ENCODE results near the gene SSX4. TPM values are rescaled to one million over a fixed set of nuclear protein-coding genes. Genes with fewer than 3 reads are reported as not detected.
"Not testable (repeated sequence)": the region's sequence is repeated elsewhere in the genome, so short reads cannot be mapped to it uniquely, and the experiment has no call there.

Gene SSX4
- polyA plus RNA-seq, 1 experiment = not detected

DNA sequence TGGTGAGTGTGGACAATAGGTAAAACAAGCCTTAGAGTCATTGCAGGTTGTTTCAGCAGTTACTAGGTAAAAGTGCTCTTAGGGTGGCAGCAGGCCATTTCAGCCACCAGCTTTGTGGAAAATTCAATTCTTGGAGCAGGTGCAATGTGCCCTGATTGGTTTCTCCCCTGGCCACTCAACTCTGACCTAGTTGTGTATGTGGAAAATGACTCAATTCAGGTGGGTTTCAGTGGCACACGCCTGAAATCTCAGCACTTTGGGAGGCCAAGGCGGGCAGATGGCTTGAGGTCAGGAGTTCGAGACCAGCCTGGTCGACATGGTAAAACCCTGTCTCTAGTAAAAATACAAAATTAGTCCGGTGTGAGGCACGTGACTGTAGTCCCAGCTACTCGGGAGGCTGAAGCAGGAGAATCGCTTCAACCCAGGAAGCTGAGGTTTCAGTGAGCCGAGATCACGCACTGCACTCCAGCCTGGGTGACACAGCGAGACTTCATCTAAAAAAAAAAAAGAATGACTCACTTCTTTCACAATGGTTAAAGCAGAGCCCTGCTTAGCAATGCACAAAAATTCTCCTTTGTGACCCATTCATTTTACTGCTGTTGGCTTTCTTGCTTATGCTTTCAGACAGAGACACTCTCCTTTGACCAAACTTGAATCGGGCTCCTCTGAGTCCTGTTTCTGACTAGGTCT, 43.8 kb downstream of the SSX4 start:
- H3K9me3 ChIP-seq (ENCODE audit: control insufficient read depth, insufficient read depth, low read length); DNase-seq (ENCODE audit: low read depth, low spot score); H3K27ac ChIP-seq (ENCODE audit: low read depth, low read length); CTCF ChIA-PET; POLR2A ChIA-PET; H3K4me3 ChIP-seq (ENCODE audit: low read depth, low read length); H3K27me3 ChIP-seq (ENCODE audit: control insufficient read depth, insufficient read depth, low read length): not testable (repeated sequence)

DNA sequence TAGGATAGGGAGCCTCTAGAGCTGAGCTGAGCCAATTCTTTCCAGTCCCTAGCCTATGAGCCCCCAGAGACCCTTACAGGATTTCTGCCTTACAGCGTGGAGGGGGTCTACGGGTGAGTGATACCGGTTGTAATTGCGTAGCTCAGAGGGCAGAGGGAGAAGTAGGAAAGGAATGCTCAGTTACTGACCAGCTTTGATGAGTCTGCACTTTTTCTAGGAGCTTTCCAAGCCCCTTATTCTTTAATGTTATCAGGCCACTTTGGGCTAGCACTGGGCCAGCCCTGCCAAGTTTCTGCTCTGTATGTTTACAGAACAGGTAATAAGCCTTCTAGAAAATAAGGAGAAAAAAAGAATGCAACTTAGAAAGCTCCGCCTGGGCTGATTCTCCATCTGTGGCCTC, 46.3 kb downstream of the SSX4 start:
- H3K4me3 ChIP-seq (ENCODE audit: low read depth, low read length); H3K9me3 ChIP-seq (ENCODE audit: control insufficient read depth, insufficient read depth, low read length); DNase-seq (ENCODE audit: low read depth, low spot score); POLR2A ChIA-PET; CTCF ChIA-PET; H3K27ac ChIP-seq (ENCODE audit: low read depth, low read length); H3K27me3 ChIP-seq (ENCODE audit: control insufficient read depth, insufficient read depth, low read length): not testable (repeated sequence)

DNA sequence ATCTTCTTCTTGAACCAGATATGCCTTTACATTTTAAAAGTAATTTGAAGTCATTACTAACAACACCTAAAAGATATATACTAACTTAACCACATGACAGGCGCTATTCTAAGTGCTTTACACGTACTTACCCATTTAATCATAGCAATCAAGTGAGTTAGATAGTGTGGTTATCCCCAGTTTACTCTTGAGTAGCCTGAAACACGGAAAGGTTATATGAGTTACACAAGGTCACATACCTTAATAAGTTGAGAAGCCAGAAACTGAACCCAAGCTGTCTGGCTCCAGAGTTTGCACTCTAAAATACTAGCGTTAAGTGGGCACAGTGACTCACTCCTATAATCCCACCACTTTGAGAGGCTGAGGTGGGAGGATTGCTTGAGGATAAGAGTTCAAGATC, 46.8 kb downstream of the SSX4 start:
- CTCF ChIA-PET; H3K9me3 ChIP-seq (ENCODE audit: control insufficient read depth, insufficient read depth, low read length); POLR2A ChIA-PET; H3K27ac ChIP-seq (ENCODE audit: low read depth, low read length); H3K4me3 ChIP-seq (ENCODE audit: low read depth, low read length); DNase-seq (ENCODE audit: low read depth, low spot score); H3K27me3 ChIP-seq (ENCODE audit: control insufficient read depth, insufficient read depth, low read length): not testable (repeated sequence)

DNA sequence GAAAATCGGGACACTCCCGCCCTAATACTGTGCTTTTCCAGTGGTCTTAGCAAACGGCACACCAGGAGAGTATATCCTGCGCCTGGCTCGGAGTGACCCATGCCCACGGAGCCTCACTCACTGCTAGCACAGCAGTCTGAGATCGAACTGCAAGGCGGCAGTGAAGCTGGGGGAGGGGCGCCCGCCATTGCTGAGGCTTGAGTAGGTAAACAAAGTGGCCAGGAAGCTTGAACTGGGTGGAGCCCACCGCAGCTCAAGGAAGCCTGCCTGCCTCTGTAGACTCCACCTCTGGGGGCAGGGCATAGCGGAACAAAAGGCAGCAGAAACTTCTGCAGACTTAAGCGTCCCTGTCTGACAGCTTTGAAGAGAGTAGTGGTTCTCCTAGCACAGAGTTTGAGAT, 50.4 kb downstream of the SSX4 start:
- POLR2A ChIA-PET; H3K27ac ChIP-seq (ENCODE audit: low read depth, low read length); H3K4me3 ChIP-seq (ENCODE audit: low read depth, low read length); H3K9me3 ChIP-seq (ENCODE audit: control insufficient read depth, insufficient read depth, low read length); CTCF ChIA-PET; DNase-seq (ENCODE audit: low read depth, low spot score); H3K27me3 ChIP-seq (ENCODE audit: control insufficient read depth, insufficient read depth, low read length): not testable (repeated sequence)

Small RNA genes within 50 kb of the gene (small RNA-seq; reads per million reads assigned to genes)
- gene AL606490.4 (ENCODE audit: insufficient read length, low read depth) (not detected), gene AL606490.7 (ENCODE audit: insufficient read length, low read depth) (not detected), gene AL606490.9 (ENCODE audit: insufficient read length, low read depth) (not detected)

Other genes with a start within 250 kb of the SSX4 start
- not detected in 2 replicates for gene SSX5, start 186.7 kb upstream of the SSX4 start, polyA plus RNA-seq (2011; rRNA removed)
- not detected in 2 replicates for gene SSX1, start 128.1 kb upstream of the SSX4 start, polyA plus RNA-seq (2011; rRNA removed)
- not detected in 2 replicates for gene SSX3, start 26.8 kb upstream of the SSX4 start, polyA plus RNA-seq (2011; rRNA removed)
- gene SSX4B, start 28.4 kb downstream of the SSX4 start, polyA plus RNA-seq (2011; rRNA removed) = not detected in 2 replicates
- gene SLC38A5, start 86.7 kb downstream of the SSX4 start, polyA plus RNA-seq (2011; rRNA removed) = 19.1 and 22.3 TPM in 2 replicates
- 19.7 and 26.3 TPM in 2 replicates for gene FTSJ1, start 92.7 kb downstream of the SSX4 start, polyA plus RNA-seq (2011; rRNA removed)
- 8.4 and 11.6 TPM in 2 replicates for gene PORCN, start 125.5 kb downstream of the SSX4 start, polyA plus RNA-seq (2011; rRNA removed)
- gene EBP, start 138.3 kb downstream of the SSX4 start, polyA plus RNA-seq (2011; rRNA removed) = 19.8 and 23.8 TPM in 2 replicates
- gene TBC1D25, start 156.2 kb downstream of the SSX4 start, polyA plus RNA-seq (2011; rRNA removed) = 7.9 and 9.3 TPM in 2 replicates
- 294 and 317 TPM in 2 replicates for gene RBM3, start 190.9 kb downstream of the SSX4 start, polyA plus RNA-seq (2011; rRNA removed)
- 24.1 and 50.3 TPM in 2 replicates for gene WDR13, start 214.0 kb downstream of the SSX4 start, polyA plus RNA-seq (2011; rRNA removed)

Data from AG04450 (cell line).